Lower lobe of right lung (tissue), 2 donors: ENCODE measurements around the gene PACRG. TPM values are rescaled to one million over a fixed set of nuclear protein-coding genes. Genes with fewer than 3 reads are reported as not detected.

ENCODE experiments used
- ATAC-seq, 2 donors: fragments of 200-7000 bp; cut with Tn5 transposase; one replicate each; pipeline ENCODE4 v1.9.1; 2020 to 2022; ENCODE audit warnings: mild to moderate bottlenecking in 2 of 2, moderate library complexity in 2 of 2
- DNase-seq: peaks from one replicate; pipeline ENCODE4 v3.0.0-alpha.2; 2020
- H3K27ac ChIP-seq: fragments of 200-600 bp; one replicate; pipeline ENCODE4 v1.8.0; 2022
- H3K27me3 ChIP-seq: fragments of 200-600 bp; one replicate; pipeline ENCODE4 v1.8.0; 2022; ENCODE audit warnings: low read depth
- H3K36me3 ChIP-seq: fragments of 200-600 bp; one replicate; pipeline ENCODE4 v1.8.0; 2022; ENCODE audit warnings: mild to moderate bottlenecking
- H3K4me1 ChIP-seq: fragments of 200-600 bp; one replicate; pipeline ENCODE4 v1.8.0; 2022
- H3K4me3 ChIP-seq: fragments of 200-600 bp; one replicate; pipeline ENCODE4 v1.8.0; 2022; ENCODE audit warnings: mild to moderate bottlenecking
- H3K9me3 ChIP-seq: fragments of 200-600 bp; one replicate; pipeline ENCODE4 v1.8.0; 2022
- intact Hi-C: fragments of 100-400 bp; cut with DNase I; formaldehyde crosslinking; loops from one replicate; pipeline ENCODE4 v1.11.0; 2022
- total RNA-seq: library from RNA; stranded (reverse); fragmentation: NEBNext Ultra II Directional; extraction: Animal tissue kit (Norgen Biotek cat#: 25700); gene quantifications from one replicate; pipeline ENCODE4 v1.2.1, GENCODE V29; 2021
- TF ChIP-seq, protein P1 (sequence below): fragments of 200-600 bp; IDR thresholded peaks from one replicate; pipeline ENCODE4 v1.8.0; 2022; ENCODE audit warnings: antibody characterized with exemption, mild to moderate bottlenecking
- donor health status: DM: no; HTN: yes; CAD: no; lungs with severe emphysema.

The PACRG gene
- total RNA-seq, 1 donor from 2014 or later: 5.5 TPM

DNA sequence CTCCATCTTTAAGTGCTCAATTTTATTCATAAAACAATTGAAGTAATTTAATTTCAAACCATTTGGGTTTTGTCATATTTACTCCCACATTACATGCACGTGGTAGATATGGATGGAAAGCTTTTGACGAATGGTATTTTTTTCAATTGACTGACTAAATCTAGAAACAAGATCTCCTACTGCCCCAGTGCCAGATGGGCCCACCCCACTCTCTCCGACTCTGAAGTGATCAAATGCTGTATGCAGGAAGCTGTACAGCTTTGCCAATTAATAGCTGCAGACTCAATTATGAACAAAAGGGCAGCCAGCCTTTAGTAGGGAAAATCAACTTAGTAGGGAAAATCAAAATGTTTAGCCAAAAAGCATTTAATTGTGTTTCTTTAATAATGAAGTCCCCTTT is 46.2 kb downstream of the PACRG start:
- intact Hi-C loops: no loop called here
- no peaks in the 10 kb centered on the region for H3K4me1 ChIP-seq
- no peaks in the 10 kb centered on the region for H3K27me3 ChIP-seq
- no peaks in the 10 kb centered on the region for H3K9me3 ChIP-seq
- no peaks in the 10 kb centered on the region for H3K36me3 ChIP-seq
- no peak for ATAC-seq
- DNase-seq: no peak
- TF ChIP-seq, protein P1, sequence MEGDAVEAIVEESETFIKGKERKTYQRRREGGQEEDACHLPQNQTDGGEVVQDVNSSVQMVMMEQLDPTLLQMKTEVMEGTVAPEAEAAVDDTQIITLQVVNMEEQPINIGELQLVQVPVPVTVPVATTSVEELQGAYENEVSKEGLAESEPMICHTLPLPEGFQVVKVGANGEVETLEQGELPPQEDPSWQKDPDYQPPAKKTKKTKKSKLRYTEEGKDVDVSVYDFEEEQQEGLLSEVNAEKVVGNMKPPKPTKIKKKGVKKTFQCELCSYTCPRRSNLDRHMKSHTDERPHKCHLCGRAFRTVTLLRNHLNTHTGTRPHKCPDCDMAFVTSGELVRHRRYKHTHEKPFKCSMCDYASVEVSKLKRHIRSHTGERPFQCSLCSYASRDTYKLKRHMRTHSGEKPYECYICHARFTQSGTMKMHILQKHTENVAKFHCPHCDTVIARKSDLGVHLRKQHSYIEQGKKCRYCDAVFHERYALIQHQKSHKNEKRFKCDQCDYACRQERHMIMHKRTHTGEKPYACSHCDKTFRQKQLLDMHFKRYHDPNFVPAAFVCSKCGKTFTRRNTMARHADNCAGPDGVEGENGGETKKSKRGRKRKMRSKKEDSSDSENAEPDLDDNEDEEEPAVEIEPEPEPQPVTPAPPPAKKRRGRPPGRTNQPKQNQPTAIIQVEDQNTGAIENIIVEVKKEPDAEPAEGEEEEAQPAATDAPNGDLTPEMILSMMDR: no peak
- no peak overlapping the region for H3K27ac ChIP-seq
- no peak overlapping the region for H3K4me3 ChIP-seq

DNA sequence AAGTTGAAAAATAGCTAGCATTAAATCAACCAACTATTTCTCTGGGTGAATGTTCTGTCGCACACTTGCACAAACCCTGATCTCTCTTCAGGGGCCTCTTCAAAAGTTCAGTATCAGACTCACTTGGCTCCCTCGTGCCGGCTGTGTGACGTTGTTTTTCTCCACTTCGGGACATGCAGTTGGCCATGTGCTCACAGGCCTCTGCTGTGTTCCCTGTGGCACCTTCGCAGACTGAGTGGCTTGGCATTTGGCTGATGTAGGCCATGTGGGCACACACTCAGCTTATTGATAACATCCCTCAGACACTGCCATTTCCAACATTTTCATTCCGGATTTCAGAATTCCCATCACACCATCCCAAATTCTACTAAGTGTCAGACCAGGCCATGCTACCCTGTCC is 49.3 kb downstream of the PACRG start:
- no peak overlapping the region for H3K27ac ChIP-seq
- intact Hi-C loops: no loop called here
- no peaks in the 10 kb centered on the region for H3K36me3 ChIP-seq
- no peaks in the 10 kb centered on the region for H3K27me3 ChIP-seq
- peaks cover 18% of the 10 kb centered on the region for H3K9me3 ChIP-seq
- DNase-seq (no peak), ATAC-seq (no peak)
- TF ChIP-seq, protein P1: no peak
- no peak overlapping the region for H3K4me3 ChIP-seq
- no peaks in the 10 kb centered on the region for H3K4me1 ChIP-seq

DNA sequence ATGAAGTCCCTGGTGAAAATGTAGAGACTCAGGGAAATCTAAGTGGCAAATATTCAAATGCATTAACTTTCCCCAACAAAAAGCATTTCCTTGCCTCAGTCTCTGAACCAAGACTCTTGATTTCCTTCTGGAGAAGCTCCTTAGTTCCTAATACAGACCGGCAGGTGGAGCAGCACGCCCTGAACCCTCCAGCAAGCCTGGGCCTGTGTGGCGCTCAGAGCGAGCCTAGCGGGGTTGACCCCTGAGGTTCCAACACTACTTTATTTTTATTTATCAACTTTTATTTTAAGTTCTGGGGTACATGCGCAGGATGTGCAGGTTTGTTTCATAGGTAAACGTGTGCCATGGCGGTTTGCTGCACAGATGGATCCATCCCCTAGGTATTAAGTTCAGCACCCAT is 50.8 kb downstream of the PACRG start:
- ATAC-seq: no peak
- H3K27ac ChIP-seq: no peak overlapping the region
- H3K9me3 ChIP-seq: peaks cover 19% of the 10 kb centered on the region
- no peak overlapping the region for H3K4me3 ChIP-seq
- no peaks in the 10 kb centered on the region for H3K27me3 ChIP-seq
- H3K36me3 ChIP-seq: no peaks in the 10 kb centered on the region
- TF ChIP-seq, protein P1: no peak
- DNase-seq: no peak
- H3K4me1 ChIP-seq: no peaks in the 10 kb centered on the region
- intact Hi-C loops: no loop called here

DNA sequence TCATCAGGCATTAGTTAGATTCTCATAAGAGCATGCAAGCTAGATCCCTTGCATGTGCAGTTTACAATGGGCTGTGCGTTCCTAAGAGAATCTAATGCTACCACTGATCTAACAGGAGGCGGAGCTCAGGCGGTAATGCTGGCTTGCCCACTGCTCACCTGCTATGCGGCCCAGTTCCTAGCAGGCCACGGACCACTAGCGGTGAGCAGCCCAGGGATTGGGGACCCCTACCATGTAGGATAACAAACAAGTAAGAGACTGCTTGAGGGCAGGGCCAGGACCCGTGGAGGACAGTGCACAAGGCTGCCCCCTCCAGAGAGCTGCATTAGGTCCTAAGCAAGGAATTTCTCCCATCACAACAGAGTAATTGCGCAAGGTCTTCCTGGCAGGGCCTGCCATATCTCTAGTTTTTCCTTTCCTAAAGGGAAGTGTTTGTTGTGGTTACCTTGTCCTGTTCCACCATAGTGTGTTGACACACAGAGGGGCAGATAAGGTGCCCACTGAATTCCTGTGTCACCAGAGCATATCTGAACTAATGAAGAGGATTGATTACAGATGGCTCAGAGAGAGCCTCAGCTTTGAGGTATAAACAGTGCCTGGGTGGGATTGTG is 58.0 kb downstream of the PACRG start:
- ATAC-seq (peak in 1 of 2 donors; percentile 35), DNase-seq (no peak)
- TF ChIP-seq, protein P1: no peak
- H3K4me1 ChIP-seq: no peaks in the 10 kb centered on the region
- intact Hi-C loops: no loop called here
- H3K36me3 ChIP-seq: no peaks in the 10 kb centered on the region
- H3K27ac ChIP-seq: no peak overlapping the region
- no peak overlapping the region for H3K4me3 ChIP-seq
- H3K9me3 ChIP-seq: peaks cover 14% of the 10 kb centered on the region
- no peaks in the 10 kb centered on the region for H3K27me3 ChIP-seq

GRCh38 chr6:162798546-162799266 is 70.9 kb downstream of the PACRG start:
- intact Hi-C loops: no loop called here
- no peak for ATAC-seq
- Histone ChIP-seq H3K4me1 (no peaks in the 10 kb centered on the region), H3K9me3 (no peaks in the 10 kb centered on the region), H3K27ac (no peak overlapping the region), H3K4me3 (no peak overlapping the region), H3K36me3 (no peaks in the 10 kb centered on the region), H3K27me3 (no peaks in the 10 kb centered on the region)
- no peak for DNase-seq
- TF ChIP-seq, protein P1: no peak
